Smooth muscle cell (in vitro differentiated cells): ENCODE data around the gene NACA. TPM values are rescaled to one million over a fixed set of nuclear protein-coding genes. Genes with fewer than 3 reads are reported as not detected.
"Not testable (repeated sequence)": the region's sequence is repeated elsewhere in the genome, so short reads cannot be mapped to it uniquely, and the experiment has no call there.

Experiments
- DNase-seq: peaks from one replicate; lab custom pipeline; 2025; ENCODE audit not compliant: unreplicated experiment; lab: John Stamatoyannopoulos, UW
- H2AFZ ChIP-seq: fragments of 200-600 bp; sonication (generic); 2 replicates; pipeline ENCODE4 v1.6.0; 2016; ENCODE audit warnings: antibody characterized with exemption, low read depth, mild to moderate bottlenecking
- H3F3A ChIP-seq: fragments of 200-600 bp; sonication (generic); 2 replicates; pipeline ENCODE4 v1.6.0; 2017; ENCODE audit warnings: antibody characterized with exemption, low read depth
- H3K27ac ChIP-seq: fragments of 200-600 bp; sonication (generic); 2 replicates; pipeline ENCODE4 v1.5.1; 2016; ENCODE audit warnings: low read depth, mild to moderate bottlenecking
- H3K27me3 ChIP-seq: fragments of 200-600 bp; sonication (generic); 2 replicates; pipeline ENCODE4 v1.6.1; 2016; ENCODE audit warnings: low read depth, mild to moderate bottlenecking
- H3K36me3 ChIP-seq: fragments of 200-600 bp; sonication (generic); 2 replicates; pipeline ENCODE4 v1.5.1; 2016; ENCODE audit warnings: low read depth
- H3K4me1 ChIP-seq: fragments of 200-600 bp; sonication (generic); 2 replicates; pipeline ENCODE4 v1.5.1; 2016; ENCODE audit warnings: low read depth
- H3K4me2 ChIP-seq: fragments of 200-600 bp; sonication (generic); 2 replicates; pipeline ENCODE4 v1.6.0; 2016; ENCODE audit warnings: mild to moderate bottlenecking
- H3K4me3 ChIP-seq: fragments of 200-600 bp; sonication (generic); 2 replicates; pipeline ENCODE4 v1.5.1; 2016; ENCODE audit warnings: mild to moderate bottlenecking
- H3K79me2 ChIP-seq: fragments of 200-600 bp; sonication (generic); 2 replicates; pipeline ENCODE4 v1.6.0; 2016; ENCODE audit warnings: low read depth, mild to moderate bottlenecking
- H3K9ac ChIP-seq: fragments of 200-600 bp; sonication (generic); 2 replicates; pipeline ENCODE4 v1.6.0; 2016; ENCODE audit warnings: low read depth
- H3K9me3 ChIP-seq: fragments of 200-600 bp; sonication (generic); replicated peaks from 2 replicates; pipeline ENCODE4 v1.5.1; 2016; ENCODE audit warnings: low read depth
- H4K20me1 ChIP-seq: fragments of 200-600 bp; sonication (generic); 2 replicates; pipeline ENCODE4 v1.6.0; 2016; ENCODE audit warnings: low read depth
- CTCF ChIP-seq: fragments of 200-600 bp; sonication (generic); IDR thresholded peaks from 2 replicates; pipeline ENCODE4 v1.5.1; 2017; ENCODE audit warnings: borderline replicate concordance, mild to moderate bottlenecking, antibody characterized with exemption; ENCODE audit not compliant: insufficient read depth, poor library complexity, severe bottlenecking
- WGBS: methylation state at CpG from one replicate; pipeline ENCODE4 v1.1.7; 2016; ENCODE audit warnings: low lambda C conversion rate; 5-methylcytosine and 5-hydroxymethylcytosine counted together
- polyA plus RNA-seq: library from polyadenylated mRNA; unstranded; fragments of >200 nt; fragmentation: Nextera tagmentation; extraction: Ambion mirVana; gene quantifications from 2 replicates; pipeline ENCODE4 v1.2.1, GENCODE V29; 2016
- total RNA-seq: library from RNA; depleted of rRNA; stranded (reverse); fragments of >200 nt; gene quantifications from 2 replicates; pipeline ENCODE4 v1.2.3, GENCODE V29; 2014

NACA gene
- total and polyA plus RNA-seq, 2 experiments from 2014 or later, result 625 to 906 TPM

- no peaks in the 10 kb centered on the region for H3K9me3 ChIP-seq
- H3F3A ChIP-seq, result no peaks in the 10 kb centered on the region
- H3K27ac ChIP-seq, result no peak within 1 kb of the TSS
- H4K20me1 ChIP-seq, result no peaks in the 10 kb centered on the region
- no peak for TF ChIP-seq CTCF
- H3K79me2 ChIP-seq, result peaks cover 6% of the 10 kb centered on the region
- DNase-seq, result peak; percentile 39
- H3K4me2 ChIP-seq, result peak within 1 kb of the TSS; percentile 87
- peak within 1 kb of the TSS; percentile 90 for H2AFZ ChIP-seq
- H3K9ac ChIP-seq, result peak within 1 kb of the TSS; percentile 13
- no peaks in the 10 kb centered on the region for H3K27me3 ChIP-seq
- H3K4me1 ChIP-seq, result peaks cover 7% of the 10 kb centered on the region
- H3K4me3 ChIP-seq, result peak within 1 kb of the TSS; percentile 80
- no peaks in the 10 kb centered on the region for H3K36me3 ChIP-seq
- WGBS, result under 1% methylated on average over 64 of the region's 64 CpGs
Measured at GRCh38 chr12:56751712-56752598, 26.9 kb upstream of the NACA start, which contains the start of gene PRIM1. Gene PRIM1 (minus strand): TSS chr12:56752323. CDS start chr12:56752298, 25 bp downstream.

- H3K36me3 ChIP-seq, H3K27ac ChIP-seq, H3K79me2 ChIP-seq, DNase-seq, H3K9ac ChIP-seq, H3F3A ChIP-seq, H3K9me3 ChIP-seq, H3K4me1 ChIP-seq, H4K20me1 ChIP-seq, H3K27me3 ChIP-seq: not testable (repeated sequence)
- 94% methylated on average over 13 of the region's 13 CpGs for WGBS
- Histone ChIP-seq H3K4me3 (peak overlapping the region; percentile 80), H2AFZ (peak overlapping the region; percentile 90), H3K4me2 (peak overlapping the region; percentile 87)
Measured at GRCh38 chr12:56750596-56750995, 25.5 kb upstream of the NACA start.

GRCh38 chr12:56749853-56750252 is 24.8 kb upstream of the NACA start:
- no peak overlapping the region for H3K4me3 ChIP-seq
- no peak overlapping the region for H2AFZ ChIP-seq
- H4K20me1 ChIP-seq, result no peaks in the 10 kb centered on the region
- H3K79me2 ChIP-seq, result peaks cover 6% of the 10 kb centered on the region
- H3K9ac ChIP-seq, result no peak overlapping the region
- no peak for DNase-seq
- no peak overlapping the region for H3K27ac ChIP-seq
- no peak overlapping the region for H3K4me2 ChIP-seq
- H3K27me3 ChIP-seq, result no peaks in the 10 kb centered on the region
- peaks cover 7% of the 10 kb centered on the region for H3K4me1 ChIP-seq
- H3F3A ChIP-seq, result no peaks in the 10 kb centered on the region
- no peak for TF ChIP-seq CTCF
- no peaks in the 10 kb centered on the region for H3K9me3 ChIP-seq
- H3K36me3 ChIP-seq, result no peaks in the 10 kb centered on the region

- H2AFZ ChIP-seq, result no peak overlapping the region
- no peak overlapping the region for H3K4me3 ChIP-seq
- H3K27ac ChIP-seq, result no peak overlapping the region
- H3K79me2 ChIP-seq, result peaks cover 6% of the 10 kb centered on the region
- TF ChIP-seq CTCF, result no peak
- H3K36me3 ChIP-seq, result no peaks in the 10 kb centered on the region
- H3K9me3 ChIP-seq, result no peaks in the 10 kb centered on the region
- WGBS, result 97% methylated on average over 2 of the region's 2 CpGs
- H3K4me2 ChIP-seq, result no peak overlapping the region
- no peak overlapping the region for H3K9ac ChIP-seq
- no peaks in the 10 kb centered on the region for H3F3A ChIP-seq
- H4K20me1 ChIP-seq, result no peaks in the 10 kb centered on the region
- peaks cover 7% of the 10 kb centered on the region for H3K4me1 ChIP-seq
- DNase-seq, result no peak
- no peaks in the 10 kb centered on the region for H3K27me3 ChIP-seq
Measured at GRCh38 chr12:56749359-56749758, 24.3 kb upstream of the NACA start.
